MV-4-11 (cell line): ENCODE measurements around the gene AIP.

Experiments
- DNase-seq: peaks from one replicate; lab custom pipeline; 2025; lab: John Stamatoyannopoulos, UW

The AIP gene

GRCh38 chr11:67534070-67534679 lies 51.3 kb downstream of the AIP start:
- no peak for DNase-seq

- DNase-seq = no peak
Observed at GRCh38 chr11:67535561-67535960, 52.7 kb downstream of the AIP start.

- no peak for DNase-seq
Observed at GRCh38 chr11:67538306-67538705, 55.5 kb downstream of the AIP start.

- DNase-seq = no peak
Observed at GRCh38 chr11:67538823-67539505, 56.1 kb downstream of the AIP start.

GRCh38 chr11:67539550-67539949 lies 56.7 kb downstream of the AIP start:
- no peak for DNase-seq
